ENCODE results near the gene PALMD. TPM values are rescaled to one million over a fixed set of nuclear protein-coding genes. Genes with fewer than 3 reads are reported as not detected.

The PALMD gene
- total RNA-seq, 4 donors from 2014 or later: 104 to 250 (median 135) TPM

GRCh38 chr1:99602404-99602969 lies 43.4 kb upstream of the PALMD start:
- TF ChIP-seq, protein P1, sequence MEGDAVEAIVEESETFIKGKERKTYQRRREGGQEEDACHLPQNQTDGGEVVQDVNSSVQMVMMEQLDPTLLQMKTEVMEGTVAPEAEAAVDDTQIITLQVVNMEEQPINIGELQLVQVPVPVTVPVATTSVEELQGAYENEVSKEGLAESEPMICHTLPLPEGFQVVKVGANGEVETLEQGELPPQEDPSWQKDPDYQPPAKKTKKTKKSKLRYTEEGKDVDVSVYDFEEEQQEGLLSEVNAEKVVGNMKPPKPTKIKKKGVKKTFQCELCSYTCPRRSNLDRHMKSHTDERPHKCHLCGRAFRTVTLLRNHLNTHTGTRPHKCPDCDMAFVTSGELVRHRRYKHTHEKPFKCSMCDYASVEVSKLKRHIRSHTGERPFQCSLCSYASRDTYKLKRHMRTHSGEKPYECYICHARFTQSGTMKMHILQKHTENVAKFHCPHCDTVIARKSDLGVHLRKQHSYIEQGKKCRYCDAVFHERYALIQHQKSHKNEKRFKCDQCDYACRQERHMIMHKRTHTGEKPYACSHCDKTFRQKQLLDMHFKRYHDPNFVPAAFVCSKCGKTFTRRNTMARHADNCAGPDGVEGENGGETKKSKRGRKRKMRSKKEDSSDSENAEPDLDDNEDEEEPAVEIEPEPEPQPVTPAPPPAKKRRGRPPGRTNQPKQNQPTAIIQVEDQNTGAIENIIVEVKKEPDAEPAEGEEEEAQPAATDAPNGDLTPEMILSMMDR (IDR thresholded peaks at IDR 0.05; ENCODE audit: low read depth): no peak

DNA sequence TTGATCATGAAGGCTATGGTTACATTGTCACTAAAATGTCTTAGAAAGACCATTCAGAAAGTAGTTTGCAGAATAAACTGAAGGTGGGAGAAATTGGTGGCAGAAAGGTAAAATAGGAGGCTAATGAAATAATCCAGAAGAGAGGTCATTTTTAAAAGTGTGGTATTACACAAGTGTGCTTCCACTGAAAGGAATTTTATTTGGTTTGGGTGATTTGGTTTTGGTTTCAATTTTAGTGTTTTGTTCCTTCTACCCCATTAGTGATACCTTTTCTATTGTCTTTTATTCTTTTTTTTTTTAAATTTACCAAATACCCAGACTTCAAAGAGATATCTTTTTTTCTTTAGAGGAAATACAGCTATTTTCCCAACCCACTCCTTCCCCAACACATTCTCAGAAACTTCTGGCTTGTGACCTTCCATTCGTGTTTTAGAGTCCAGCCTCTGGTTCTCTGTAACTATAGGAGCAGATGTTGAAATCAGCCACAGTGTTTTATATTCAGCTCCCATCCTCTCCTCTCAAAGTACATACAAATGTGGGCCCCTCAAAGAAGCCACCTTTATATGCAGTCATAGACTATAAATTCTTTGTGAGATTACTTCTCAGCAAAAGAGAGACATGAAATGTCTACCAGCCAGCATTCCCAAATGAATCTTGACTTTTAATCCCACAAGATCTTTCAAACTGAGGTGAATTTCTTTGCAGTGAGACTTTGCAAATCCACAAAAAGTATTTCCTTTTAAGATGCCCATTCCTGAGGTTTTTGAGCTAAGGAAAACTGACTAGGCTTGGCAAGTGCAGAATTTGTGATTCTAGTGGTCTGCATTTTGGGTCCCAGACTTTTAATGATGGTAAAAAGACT lies 42.0 kb upstream of the PALMD start:
- TF ChIP-seq, protein P1 (IDR thresholded peaks at IDR 0.05; ENCODE audit: low read depth): no peak

GRCh38 chr1:99606306-99606705 lies 39.6 kb upstream of the PALMD start:
- TF ChIP-seq, protein P1 (IDR thresholded peaks at IDR 0.05; ENCODE audit: low read depth): no peak

DNA sequence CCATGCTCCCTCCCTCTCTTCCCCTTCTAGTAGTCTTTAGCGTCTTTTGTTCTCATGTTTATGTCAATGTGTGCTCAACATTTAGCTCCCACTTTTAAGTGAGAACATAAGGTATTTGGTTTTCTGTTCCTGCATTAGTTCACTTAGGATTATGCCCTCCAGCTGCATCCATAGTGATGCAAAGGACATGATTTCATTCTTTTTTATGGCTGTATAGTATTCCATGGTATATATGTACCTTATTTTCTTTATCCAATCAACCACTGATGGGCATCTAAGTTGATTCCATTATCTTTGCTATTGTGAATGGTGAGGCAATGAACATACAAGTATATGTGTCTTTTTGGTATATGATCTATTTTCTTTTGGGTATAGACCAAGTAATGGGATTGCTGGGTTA lies 38.3 kb upstream of the PALMD start:
- TF ChIP-seq, protein P1 (IDR thresholded peaks at IDR 0.05; ENCODE audit: low read depth): no peak

DNA sequence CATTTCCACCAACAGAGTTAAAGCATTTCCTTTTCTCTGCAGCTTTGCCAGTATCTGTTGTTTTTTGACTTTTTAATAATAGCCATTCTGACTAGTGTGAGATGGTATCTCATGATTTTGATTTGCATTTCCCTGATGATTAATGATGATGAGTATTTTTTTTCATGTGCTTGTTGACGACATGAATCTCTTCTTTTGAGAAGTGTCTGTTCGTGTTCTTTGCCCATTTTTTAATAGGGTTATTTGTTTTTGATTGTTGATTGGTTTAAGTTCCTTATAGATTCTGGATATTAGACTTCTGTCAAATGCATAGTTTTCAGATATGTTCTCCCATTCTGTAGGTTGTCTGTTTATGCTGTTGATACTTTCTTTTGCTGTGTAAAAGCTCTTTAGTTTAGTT lies 37.9 kb upstream of the PALMD start:
- TF ChIP-seq, protein P1 (IDR thresholded peaks at IDR 0.05; ENCODE audit: low read depth): no peak

GRCh38 chr1:99613716-99614115 lies 32.2 kb upstream of the PALMD start:
- TF ChIP-seq, protein P1 (IDR thresholded peaks at IDR 0.05; ENCODE audit: low read depth): no peak

- TF ChIP-seq, protein P1 (IDR thresholded peaks at IDR 0.05; ENCODE audit: low read depth): no peak
These were observed 31.2 kb upstream of the PALMD start for GRCh38 chr1:99614728-99615127.
